Osteoblast (primary cell): Measurements from ENCODE around the gene UNC80. TPM values are rescaled to one million over a fixed set of nuclear protein-coding genes. Genes with fewer than 3 reads are reported as not detected.
A peak's percentile ranks its signal among the peaks of the same experiment; 100 is the strongest.

Source experiments
- DNase-seq: peaks from one replicate; pipeline ENCODE4 v3.0.0; 2011; ENCODE audit warnings: low spot score, mixed read lengths; ENCODE audit not compliant: insufficient read length; ENCODE audit errors: missing footprints
- H2AFZ ChIP-seq: 2 replicates; pipeline ENCODE4 v1.6.0; 2011; ENCODE audit warnings: mild to moderate bottlenecking, low read length
- H3K27ac ChIP-seq: 2 replicates; pipeline ENCODE4 v1.5.1; 2011; ENCODE audit warnings: mild to moderate bottlenecking, low read depth, low read length, moderate library complexity
- H3K27me3 ChIP-seq: 2 replicates; pipeline ENCODE4 v1.6.0; 2012; ENCODE audit warnings: mild to moderate bottlenecking, control low read depth, inconsistent platforms, low read length, moderate library complexity; ENCODE audit not compliant: insufficient read depth
- H3K36me3 ChIP-seq: 2 replicates; pipeline ENCODE4 v1.5.1; 2011; ENCODE audit warnings: mild to moderate bottlenecking, low read length, control low read depth, moderate library complexity; ENCODE audit not compliant: insufficient read depth
- H3K4me1 ChIP-seq: 2 replicates; pipeline ENCODE4 v1.5.1; 2011; ENCODE audit warnings: mild to moderate bottlenecking, low read length, control low read depth, moderate library complexity; ENCODE audit not compliant: insufficient read depth
- H3K4me2 ChIP-seq: 2 replicates; pipeline ENCODE4 v1.6.0; 2011; ENCODE audit warnings: mild to moderate bottlenecking, low read length; ENCODE audit not compliant: insufficient read depth
- H3K4me3 ChIP-seq: fragments of 200-600 bp; sonication (generic); 3 replicates; pipeline ENCODE4 v1.5.1; 2012; ENCODE audit warnings: mild to moderate bottlenecking, low read length, inconsistent platforms; ENCODE audit not compliant: insufficient read depth
- H3K79me2 ChIP-seq: 2 replicates; pipeline ENCODE4 v1.6.0; 2012; ENCODE audit warnings: mild to moderate bottlenecking, low read length, control low read depth, inconsistent platforms; ENCODE audit not compliant: insufficient read depth
- H3K9me3 ChIP-seq: 2 replicates; pipeline ENCODE4 v1.5.1; 2011; ENCODE audit warnings: low read depth, low read length, control low read depth
- H4K20me1 ChIP-seq: 2 replicates; pipeline ENCODE4 v1.6.0; 2012; ENCODE audit warnings: mild to moderate bottlenecking, low read length, control low read depth; ENCODE audit not compliant: insufficient read depth
- CTCF ChIP-seq: IDR thresholded peaks from 2 replicates; pipeline ENCODE4 v1.5.1; 2011; ENCODE audit warnings: mild to moderate bottlenecking, low read depth, low read length, moderate library complexity; ENCODE audit errors: extremely low read depth
- total RNA-seq: library from RNA; depleted of rRNA; stranded (reverse); fragments of >200 nt; gene quantifications from 2 replicates; pipeline ENCODE4 v1.2.3, GENCODE V29; 2012

Gene UNC80
- total RNA-seq, 1 donor = not detected

GRCh38 chr2:209973328-209973727 is 201.7 kb downstream of the UNC80 start:
- H3K4me3 ChIP-seq = no peak overlapping the region
- DNase-seq = no peak
- no peak overlapping the region for H2AFZ ChIP-seq
- TF ChIP-seq CTCF = no peak
- H3K4me1 ChIP-seq = no peaks in the 10 kb centered on the region
- H3K27me3 ChIP-seq = no peaks in the 10 kb centered on the region
- no peaks in the 10 kb centered on the region for H3K36me3 ChIP-seq
- H3K4me2 ChIP-seq = no peak overlapping the region
- no peaks in the 10 kb centered on the region for H3K9me3 ChIP-seq
- H4K20me1 ChIP-seq = no peaks in the 10 kb centered on the region
- H3K79me2 ChIP-seq = no peaks in the 10 kb centered on the region
- no peak overlapping the region for H3K27ac ChIP-seq

- no peak overlapping the region for H3K27ac ChIP-seq
- H2AFZ ChIP-seq = no peak overlapping the region
- H4K20me1 ChIP-seq = no peaks in the 10 kb centered on the region
- H3K4me3 ChIP-seq = no peak overlapping the region
- no peak for DNase-seq
- no peaks in the 10 kb centered on the region for H3K4me1 ChIP-seq
- no peak overlapping the region for H3K4me2 ChIP-seq
- H3K9me3 ChIP-seq = no peaks in the 10 kb centered on the region
- H3K36me3 ChIP-seq = no peaks in the 10 kb centered on the region
- TF ChIP-seq CTCF = no peak
- H3K27me3 ChIP-seq = no peaks in the 10 kb centered on the region
- H3K79me2 ChIP-seq = no peaks in the 10 kb centered on the region
Observed at GRCh38 chr2:209974576-209974975, 202.9 kb downstream of the UNC80 start.

GRCh38 chr2:209976698-209977385 is 205.2 kb downstream of the UNC80 start:
- H3K27ac ChIP-seq = no peak overlapping the region
- no peak for TF ChIP-seq CTCF
- no peaks in the 10 kb centered on the region for H3K79me2 ChIP-seq
- H3K4me2 ChIP-seq = no peak overlapping the region
- H3K36me3 ChIP-seq = no peaks in the 10 kb centered on the region
- no peaks in the 10 kb centered on the region for H3K4me1 ChIP-seq
- H2AFZ ChIP-seq = no peak overlapping the region
- H4K20me1 ChIP-seq = no peaks in the 10 kb centered on the region
- no peak for DNase-seq
- no peaks in the 10 kb centered on the region for H3K9me3 ChIP-seq
- no peak overlapping the region for H3K4me3 ChIP-seq
- H3K27me3 ChIP-seq = no peaks in the 10 kb centered on the region

GRCh38 chr2:209977386-209978239 is 206.0 kb downstream of the UNC80 start:
- no peak overlapping the region for H2AFZ ChIP-seq
- no peaks in the 10 kb centered on the region for H4K20me1 ChIP-seq
- no peaks in the 10 kb centered on the region for H3K27me3 ChIP-seq
- no peak overlapping the region for H3K4me3 ChIP-seq
- TF ChIP-seq CTCF = peak; percentile 47
- no peak for DNase-seq
- H3K36me3 ChIP-seq = no peaks in the 10 kb centered on the region
- no peaks in the 10 kb centered on the region for H3K9me3 ChIP-seq
- H3K4me1 ChIP-seq = no peaks in the 10 kb centered on the region
- H3K4me2 ChIP-seq = no peak overlapping the region
- no peak overlapping the region for H3K27ac ChIP-seq
- H3K79me2 ChIP-seq = no peaks in the 10 kb centered on the region
